CD14-positive monocyte (primary cell): ENCODE data around the gene LHFPL3. TPM values are rescaled to one million over a fixed set of nuclear protein-coding genes. Genes with fewer than 3 reads are reported as not detected.

Experiments used
- DNase-seq, 3 donors: peaks; one replicate each; pipeline ENCODE4 v3.0.0-alpha.2; 2011 to 2022
- H2AFZ ChIP-seq: 2 replicates; pipeline ENCODE4 v1.6.0; 2012; ENCODE audit warnings: mild to moderate bottlenecking, low read depth, low read length, inconsistent platforms; ENCODE audit not compliant: insufficient read depth, poor library complexity, severe bottlenecking
- H3K27ac ChIP-seq, 2 donors: 1 replicate in 1 of 2; 2 replicates in 1 of 2; pipeline ENCODE4 v1.5.1; 2012 to 2013; ENCODE audit warnings: low read length in 2 of 2, control low read depth in 1 of 2, inconsistent platforms in 1 of 2, low read depth in 1 of 2, mild to moderate bottlenecking in 1 of 2
- H3K27me3 ChIP-seq, 2 donors: one replicate each; pipeline versions ENCODE4 v1.6.0 to v1.6.1; 2011 to 2013; ENCODE audit warnings: low read length in 2 of 2; ENCODE audit not compliant: control insufficient read depth in 2 of 2, insufficient read depth in 2 of 2
- H3K36me3 ChIP-seq, 2 donors: replicated peaks in 1 of 2; 1 replicate in 1 of 2; 2 replicates in 1 of 2; pipeline versions ENCODE4 v1.5.1 to v1.6.1; 2012 to 2013; ENCODE audit warnings: low read length in 2 of 2, control low read depth in 1 of 2, inconsistent platforms in 1 of 2, mild to moderate bottlenecking in 1 of 2; ENCODE audit not compliant: insufficient read depth in 2 of 2, control insufficient read depth in 1 of 2
- H3K4me1 ChIP-seq, 2 donors: 1 replicate in 1 of 2; 2 replicates in 1 of 2; pipeline versions ENCODE4 v1.5.1 to v1.6.1; 2012 to 2013; ENCODE audit warnings: low read length in 2 of 2, control low read depth in 1 of 2, inconsistent platforms in 1 of 2, mild to moderate bottlenecking in 1 of 2, moderate library complexity in 1 of 2; ENCODE audit not compliant: insufficient read depth in 2 of 2, control insufficient read depth in 1 of 2
- H3K4me2 ChIP-seq: replicated peaks from 2 replicates; pipeline ENCODE3; 2012; ENCODE audit warnings: low read length, moderate library complexity, mild to moderate bottlenecking; ENCODE audit not compliant: poor library complexity, severe bottlenecking; ENCODE audit errors: extremely low read depth
- H3K4me3 ChIP-seq, 3 experiments: fragments of 200-600 bp in 1 of 3; sonication (generic) in 1 of 3; replicated peaks in 1 of 3; 1 replicate in 2 of 3; 2 replicates in 1 of 3; pipeline ENCODE4 v1.5.1; 2011 to 2013; ENCODE audit warnings: low read length in 3 of 3, mild to moderate bottlenecking in 3 of 3, control low read depth in 2 of 3, low read depth in 2 of 3, inconsistent platforms in 1 of 3, moderate library complexity in 1 of 3
- H3K79me2 ChIP-seq: 2 replicates; pipeline ENCODE4 v1.6.0; 2012; ENCODE audit warnings: mild to moderate bottlenecking, control low read depth, inconsistent platforms, low read length, moderate library complexity; ENCODE audit not compliant: insufficient read depth
- H3K9ac ChIP-seq: 2 replicates; pipeline ENCODE4 v1.6.0; 2017; ENCODE audit warnings: low read length, mild to moderate bottlenecking; ENCODE audit not compliant: insufficient read depth, poor library complexity, severe bottlenecking
- H3K9me3 ChIP-seq, 2 donors: replicated peaks in 1 of 2; 1 replicate in 1 of 2; 2 replicates in 1 of 2; pipeline versions ENCODE4 v1.5.1 to v1.6.1; 2012 to 2013; ENCODE audit warnings: low read length in 2 of 2, control low read depth in 1 of 2; ENCODE audit not compliant: control insufficient read depth in 1 of 2, insufficient read depth in 1 of 2
- H4K20me1 ChIP-seq: 2 replicates; pipeline ENCODE4 v1.6.0; 2012; ENCODE audit warnings: mild to moderate bottlenecking, low read length, control low read depth, moderate library complexity; ENCODE audit not compliant: insufficient read depth
- H3K27ac Mint-ChIP-seq, 7 donors: one replicate each; pipeline ENCODE4 v1.8.0; 2020; ENCODE audit warnings: mild to moderate bottlenecking in 7 of 7, mixed read lengths in 7 of 7, moderate library complexity in 6 of 7, inconsistent platforms in 2 of 7
- H3K27me3 Mint-ChIP-seq, 3 donors: one replicate each; pipeline ENCODE4 v1.8.0; 2021 to 2022; ENCODE audit warnings: low read depth in 3 of 3, mild to moderate bottlenecking in 3 of 3, mixed read lengths in 3 of 3, moderate library complexity in 3 of 3, inconsistent platforms in 1 of 3
- H3K36me3 Mint-ChIP-seq, 2 donors: one replicate each; pipeline ENCODE4 v1.8.0; 2020; ENCODE audit warnings: mixed read lengths in 2 of 2, inconsistent platforms in 1 of 2, mild to moderate bottlenecking in 1 of 2
- H3K4me1 Mint-ChIP-seq: one replicate; pipeline ENCODE4 v1.8.0; 2020; ENCODE audit warnings: mild to moderate bottlenecking, mixed read lengths
- H3K4me3 Mint-ChIP-seq, 2 donors: one replicate each; pipeline ENCODE4 v1.8.0; 2020; ENCODE audit warnings: mild to moderate bottlenecking in 2 of 2, mixed read lengths in 2 of 2, moderate library complexity in 1 of 2
- H3K9me3 Mint-ChIP-seq, 7 donors: one replicate each; pipeline ENCODE4 v1.8.0; 2020 to 2022; ENCODE audit warnings: mixed read lengths in 7 of 7, mild to moderate bottlenecking in 6 of 7, moderate library complexity in 6 of 7, inconsistent platforms in 2 of 7
- CTCF ChIP-seq: fragments of 200-600 bp; IDR thresholded peaks from one replicate; pipeline ENCODE4 v1.8.0; 2022; ENCODE audit warnings: antibody characterized with exemption, mild to moderate bottlenecking
- WGBS: methylation state at CpG from one replicate; pipeline ENCODE4 v1.1.5; 2013; ENCODE audit warnings: missing lambda C conversion rate; ENCODE audit not compliant: insufficient coverage; 5-methylcytosine and 5-hydroxymethylcytosine counted together
- intact Hi-C, 2 donors: fragments of 100-400 bp; cut with micrococcal nuclease; formaldehyde crosslinking; loops; one replicate each; pipeline versions ENCODE4 v1.15.0 to v1.15.1; 2023
- polyA plus RNA-seq, 3 donors: library from polyadenylated mRNA; depleted of rRNA in 1 of 3; unstranded in 2 of 3; stranded (reverse) in 1 of 3; fragments of 300-500 nt in 2 of 3; fragments of >200 nt in 1 of 3; fragmentation: Illumina TruSeq in 2 of 3; gene quantifications; 1 replicate in 2 of 3; 2 replicates in 1 of 3; pipeline ENCODE4 v1.2.3, GENCODE V29; 2012 to 2021

The LHFPL3 gene
- polyA plus RNA-seq, 3 donors: not detected

DNA sequence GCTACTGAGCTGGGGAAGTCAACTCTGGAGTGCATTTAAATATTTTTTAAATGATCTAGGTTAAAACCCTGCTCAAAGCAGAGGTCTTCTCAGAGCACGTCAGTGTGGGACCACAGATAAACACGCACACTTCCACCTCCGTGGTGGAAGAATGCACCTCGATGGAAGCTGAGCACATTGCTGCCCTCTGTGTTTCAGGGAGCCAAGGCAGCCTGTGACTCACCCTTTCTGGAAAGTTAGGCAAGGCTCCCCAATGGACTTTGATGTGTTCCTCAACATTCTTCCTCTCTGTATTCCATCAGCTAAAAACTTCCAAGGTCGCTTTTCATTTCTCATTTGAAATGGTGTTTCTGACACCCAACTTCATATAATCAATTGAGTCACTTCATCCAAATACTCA is 514.8 kb downstream of the LHFPL3 start:
- DNase-seq: no peak
- Histone ChIP-seq H3K4me2 (no peak overlapping the region), H3K27me3 (peaks cover 0 to 4% of the 10 kb centered on the region in 2 donors), H3K79me2 (no peaks in the 10 kb centered on the region), H3K4me3 (no peak overlapping the region), H3K36me3 (no peaks in the 10 kb centered on the region), H3K9me3 (no peaks in the 10 kb centered on the region), H3K9ac (no peak overlapping the region), H3K4me1 (no peaks in the 10 kb centered on the region), H4K20me1 (no peaks in the 10 kb centered on the region), H3K27ac (no peak overlapping the region), H2AFZ (no peak overlapping the region)
- Mint-ChIP-seq H3K4me1 (no peaks in the 10 kb centered on the region), H3K9me3 (peaks cover 0 to 1% (median 0%) of the 10 kb centered on the region in 7 donors), H3K4me3 (no peak overlapping the region), H3K36me3 (no peaks in the 10 kb centered on the region), H3K27me3 (peaks cover 4 to 5% (median 5%) of the 10 kb centered on the region in 3 donors), H3K27ac (no peak overlapping the region)
- WGBS: 93% methylated on average over 4 of the region's 5 CpGs
- TF ChIP-seq CTCF: no peak
- intact Hi-C loops: no loop called here

DNA sequence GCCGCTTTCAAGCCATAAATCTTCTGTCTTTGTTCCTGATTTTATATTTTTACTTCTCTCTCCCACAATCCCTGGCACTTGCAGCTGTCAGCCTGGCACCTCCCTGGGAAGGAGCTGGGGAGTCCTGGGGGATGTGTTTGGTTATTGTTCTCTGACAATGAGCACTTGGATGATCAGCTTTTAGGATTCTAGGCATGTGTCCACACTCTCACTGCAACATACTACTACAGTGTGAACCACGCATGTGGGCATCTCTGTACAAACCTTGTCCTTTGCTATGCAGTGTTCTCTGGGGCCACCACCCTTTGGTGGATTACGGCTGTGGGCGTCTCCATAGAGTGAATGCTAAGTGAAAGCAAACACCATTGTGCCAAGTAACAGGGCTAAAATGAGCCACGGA is 517.2 kb downstream of the LHFPL3 start:
- DNase-seq: no peak
- H3K4me3 Mint-ChIP-seq: peak overlapping the region in 1 of 2 donors; percentile 59
- peaks cover 0 to 4% of the 10 kb centered on the region in 2 donors for H3K27me3 ChIP-seq
- no peaks in the 10 kb centered on the region for H3K9me3 ChIP-seq
- H3K27ac Mint-ChIP-seq: no peak overlapping the region
- H3K4me3 ChIP-seq: no peak overlapping the region
- no peaks in the 10 kb centered on the region for H3K79me2 ChIP-seq
- H4K20me1 ChIP-seq: no peaks in the 10 kb centered on the region
- WGBS: 100% methylated on average over 1 of the region's 5 CpGs
- no peak overlapping the region for H3K27ac ChIP-seq
- H3K36me3 ChIP-seq: no peaks in the 10 kb centered on the region
- H3K4me1 ChIP-seq: no peaks in the 10 kb centered on the region
- H3K9ac ChIP-seq: no peak overlapping the region
- no peak overlapping the region for H2AFZ ChIP-seq
- H3K9me3 Mint-ChIP-seq: peaks cover 0 to 1% (median 0%) of the 10 kb centered on the region in 7 donors
- peaks cover 4 to 5% (median 5%) of the 10 kb centered on the region in 3 donors for H3K27me3 Mint-ChIP-seq
- no peaks in the 10 kb centered on the region for H3K4me1 Mint-ChIP-seq
- intact Hi-C loops: loop anchor here in 1 of 2 donors (5.0 kb wide), 1 partner anchor 613 kb away; no protein-coding TSS in a partner anchor
- H3K36me3 Mint-ChIP-seq: no peaks in the 10 kb centered on the region
- no peak for TF ChIP-seq CTCF
- no peak overlapping the region for H3K4me2 ChIP-seq
